H1 (cell line): ENCODE measurements around the gene KLK8. TPM values are rescaled to one million over a fixed set of nuclear protein-coding genes. Genes with fewer than 3 reads are reported as not detected.

Experiments used
- CHD2 ChIP-seq: IDR thresholded peaks from 2 replicates; pipeline ENCODE4 v1.6.1; 2012; ENCODE audit warnings: low read length, improper control_type of control experiment
- RBBP5 ChIP-seq: IDR thresholded peaks from 2 replicates; pipeline ENCODE4 v1.7.1; 2012; ENCODE audit warnings: low read depth, mild to moderate bottlenecking, inconsistent platforms, low read length, moderate library complexity, borderline replicate concordance
- RFX5 ChIP-seq: IDR thresholded peaks from 2 replicates; pipeline ENCODE4 v1.6.1; 2011; ENCODE audit warnings: low read depth, low read length, improper control_type of control experiment, borderline replicate concordance
- SP4 ChIP-seq: IDR thresholded peaks from 2 replicates; pipeline ENCODE4 v1.6.1; 2012; ENCODE audit warnings: low read length, inconsistent platforms
- polyA plus RNA-seq, 7 experiments: library from polyadenylated mRNA; depleted of rRNA in 3 of 7; stranded (reverse) in 5 of 7; unstranded in 2 of 7; fragments of >200 nt in 5 of 7; fragments of 200-250 nt in 2 of 7; gene quantifications; 1 replicate in 5 of 7; 2 replicates in 1 of 7; 4 replicates in 1 of 7; pipeline versions ENCODE4 v1.2.1 to v1.2.3, GENCODE V29; 2011 to 2013; ENCODE audit warnings: missing spikeins in 2 of 7, mixed read lengths in 2 of 7
- total RNA-seq: library from RNA; stranded (reverse); fragmentation: NEBNext Ultra II Directional; extraction: Animal tissue kit (Norgen Biotek cat#: 25700); gene quantifications from 2 replicates; pipeline ENCODE4 v1.2.1, GENCODE V29; 2021
- TF ChIP-seq, protein P1 (sequence below): IDR thresholded peaks from 2 replicates; pipeline ENCODE4 v1.6.1; 2011; ENCODE audit warnings: low read depth, mild to moderate bottlenecking, low read length; ENCODE audit not compliant: insufficient read depth
- TF ChIP-seq, protein P2 (sequence below): IDR thresholded peaks from 2 replicates; pipeline ENCODE4 v1.6.1; 2012; ENCODE audit warnings: inconsistent platforms

Gene KLK8
- total and polyA plus RNA-seq, 2 of the 8 experiments (the other 6 are each of a cell fraction or from before 2014, with no cell fraction given), result 2.9 to 3.6 TPM

DNA sequence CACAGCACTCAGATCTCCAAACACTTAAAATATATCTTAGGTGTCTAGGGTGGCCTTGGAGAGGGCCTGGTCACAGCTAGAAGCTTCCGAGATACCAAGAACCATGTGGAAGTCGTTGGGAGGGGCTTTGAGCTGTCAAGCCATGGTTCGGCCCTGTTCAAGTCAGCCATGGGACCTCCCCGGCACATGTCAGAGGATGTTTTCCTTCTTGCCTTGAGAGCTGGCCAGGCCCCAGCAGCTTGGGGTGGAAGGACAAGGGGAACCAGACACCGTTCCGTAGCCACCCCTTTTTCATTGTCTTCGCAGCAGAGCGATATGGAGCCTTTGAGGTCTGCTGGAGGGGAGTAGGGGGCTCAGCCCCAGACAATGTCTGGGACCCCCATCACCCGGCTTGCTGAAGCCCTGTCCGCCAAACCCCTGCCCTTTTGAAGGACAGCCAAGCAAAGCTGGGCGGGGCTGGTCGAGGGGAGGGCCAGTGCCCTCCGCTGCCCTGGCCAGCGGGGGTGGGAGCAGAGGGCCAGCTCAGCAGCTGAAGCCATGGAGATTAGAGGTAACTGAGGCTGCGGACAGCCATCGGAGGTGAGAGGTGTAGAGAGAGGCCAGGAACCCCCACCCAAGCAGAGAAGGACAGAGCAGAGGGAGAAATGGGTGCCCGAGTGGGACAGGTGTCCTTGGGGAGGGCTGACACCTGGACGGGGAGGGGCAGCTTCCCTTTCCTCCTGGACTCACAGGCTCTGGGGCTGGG, 24.6 kb upstream of the KLK8 start (continued):
- TF ChIP-seq RFX5 (no peak), CHD2 (no peak), RBBP5 (no peak), SP4 (no peak)
- TF ChIP-seq, protein P1, sequence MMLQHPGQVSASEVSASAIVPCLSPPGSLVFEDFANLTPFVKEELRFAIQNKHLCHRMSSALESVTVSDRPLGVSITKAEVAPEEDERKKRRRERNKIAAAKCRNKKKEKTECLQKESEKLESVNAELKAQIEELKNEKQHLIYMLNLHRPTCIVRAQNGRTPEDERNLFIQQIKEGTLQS, result no peak
- TF ChIP-seq, protein P2, sequence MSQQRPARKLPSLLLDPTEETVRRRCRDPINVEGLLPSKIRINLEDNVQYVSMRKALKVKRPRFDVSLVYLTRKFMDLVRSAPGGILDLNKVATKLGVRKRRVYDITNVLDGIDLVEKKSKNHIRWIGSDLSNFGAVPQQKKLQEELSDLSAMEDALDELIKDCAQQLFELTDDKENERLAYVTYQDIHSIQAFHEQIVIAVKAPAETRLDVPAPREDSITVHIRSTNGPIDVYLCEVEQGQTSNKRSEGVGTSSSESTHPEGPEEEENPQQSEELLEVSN, result no peak
